Stimulated activated CD4-positive, alpha-beta T cell treated with anti-CD3 and anti-CD28 coated beads, Interleukin-12 subunit alpha, Interleukin-12 subunit beta, amount 100 ng/mL, for 24 hours (primary cell): ENCODE results near the gene P2RX4.
"Not testable (repeated sequence)": the region's sequence is repeated elsewhere in the genome, so short reads cannot be mapped to it uniquely, and the experiment has no call there.

Source experiments
- DNase-seq, 2 experiments: peaks; one replicate each; pipeline ENCODE4 v3.0.0-alpha.2; 2020; ENCODE audit warnings: low read depth in 2 of 2

P2RX4 gene

DNA sequence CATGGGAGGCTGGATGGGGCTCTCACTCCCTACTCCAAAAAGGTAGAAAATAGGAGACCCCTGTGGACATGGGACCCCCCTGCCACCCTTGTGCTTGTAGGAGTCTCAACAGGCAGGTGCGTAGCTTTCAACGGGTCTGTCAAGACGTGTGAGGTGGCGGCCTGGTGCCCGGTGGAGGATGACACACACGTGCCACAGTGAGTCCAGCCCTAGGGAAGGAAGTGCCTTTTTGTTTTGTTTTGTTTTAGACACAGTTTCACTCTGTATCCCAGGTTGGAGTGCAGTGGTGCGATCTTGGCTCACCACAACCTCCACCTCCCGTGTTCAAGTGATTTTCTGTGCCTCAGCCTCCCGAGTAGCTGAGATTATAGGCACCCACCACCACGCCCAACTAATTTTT is 12.9 kb downstream of the P2RX4 start:
- no peak for DNase-seq

DNA sequence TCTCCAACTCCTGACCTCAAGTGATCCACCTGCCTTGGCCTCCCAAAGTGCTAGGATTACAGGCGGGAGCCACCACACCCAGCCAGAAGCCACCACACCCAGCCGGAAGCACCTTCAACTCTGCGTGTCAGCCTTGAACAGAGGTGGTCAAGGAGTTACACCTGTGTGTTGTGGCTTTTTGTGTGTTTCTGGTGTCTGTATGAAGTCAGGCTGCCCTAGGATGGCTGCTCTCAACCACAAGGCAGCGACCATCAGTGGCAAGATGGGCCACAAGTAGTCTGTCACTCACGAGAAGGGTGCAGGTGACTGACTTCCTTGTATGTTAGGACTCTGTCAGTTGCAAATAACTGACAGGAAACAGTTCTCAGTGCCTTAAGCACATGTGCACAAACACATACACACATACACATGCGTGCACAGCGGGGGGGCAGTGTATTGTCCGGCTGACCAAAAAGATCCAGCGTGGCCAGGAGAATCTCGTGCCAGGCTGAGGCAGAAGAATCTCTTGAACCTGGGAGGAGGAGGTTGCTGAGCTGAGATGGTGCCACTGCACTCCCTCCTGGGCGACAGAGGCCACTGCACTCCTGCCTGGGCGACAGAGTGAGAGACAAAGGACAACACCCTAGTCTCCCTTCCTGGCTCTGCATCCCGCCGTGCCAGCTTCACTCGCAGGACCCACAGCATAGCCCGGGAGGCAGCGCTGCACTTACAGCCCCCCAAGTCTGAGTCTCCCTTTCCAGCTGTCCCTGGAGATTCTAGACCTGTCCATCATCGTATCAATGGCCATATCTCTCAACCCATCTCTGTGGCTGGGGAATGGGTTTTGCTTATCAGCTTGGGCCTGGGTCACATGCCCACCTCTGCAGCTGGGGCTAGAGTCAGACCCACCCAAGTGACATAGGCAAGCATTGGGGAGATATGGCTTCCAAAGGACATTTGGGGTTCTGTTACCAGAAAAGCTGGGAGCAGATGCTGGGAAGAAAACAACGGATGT is 13.7 kb downstream of the P2RX4 start:
- no peak for DNase-seq

DNA sequence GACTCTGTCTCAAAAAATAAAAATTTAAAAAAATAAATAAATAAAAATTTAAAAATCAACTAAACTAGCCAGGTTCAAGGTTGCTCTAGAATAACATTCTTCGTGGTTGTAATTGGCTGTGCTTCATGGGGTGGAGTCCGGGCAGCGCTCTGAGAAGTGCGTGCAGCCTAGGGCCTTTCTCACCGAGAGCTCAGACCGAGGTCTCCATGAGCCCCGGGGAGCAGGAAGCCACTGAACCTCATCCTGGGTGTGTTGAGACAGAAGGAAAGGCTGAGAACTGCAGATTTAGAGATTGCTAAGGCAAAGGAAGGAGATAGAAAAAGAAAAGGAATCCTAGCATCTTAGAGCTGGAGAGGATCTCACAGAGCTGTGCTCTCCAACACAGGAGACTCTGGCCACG is 14.7 kb downstream of the P2RX4 start:
- DNase-seq: no peak

DNA sequence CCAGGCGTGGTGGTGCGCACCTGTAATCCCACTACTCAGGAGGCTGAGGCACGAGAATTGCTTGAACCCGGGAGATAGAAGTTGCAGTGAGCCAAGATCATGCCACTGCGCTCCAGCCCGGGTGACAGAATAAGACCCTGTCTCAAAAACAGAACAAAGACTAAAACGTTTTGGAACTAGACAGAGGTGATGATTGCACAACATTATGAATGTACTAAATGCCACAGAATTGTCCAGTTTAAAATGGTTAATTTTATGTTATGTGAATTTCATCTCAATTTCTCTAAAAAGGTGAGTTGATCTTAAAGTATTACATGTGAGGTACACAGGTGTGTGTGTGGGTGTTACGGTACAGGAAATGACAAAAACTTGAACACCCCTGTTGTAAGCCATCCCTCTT is 16.5 kb downstream of the P2RX4 start:
- no peak for DNase-seq

DNA sequence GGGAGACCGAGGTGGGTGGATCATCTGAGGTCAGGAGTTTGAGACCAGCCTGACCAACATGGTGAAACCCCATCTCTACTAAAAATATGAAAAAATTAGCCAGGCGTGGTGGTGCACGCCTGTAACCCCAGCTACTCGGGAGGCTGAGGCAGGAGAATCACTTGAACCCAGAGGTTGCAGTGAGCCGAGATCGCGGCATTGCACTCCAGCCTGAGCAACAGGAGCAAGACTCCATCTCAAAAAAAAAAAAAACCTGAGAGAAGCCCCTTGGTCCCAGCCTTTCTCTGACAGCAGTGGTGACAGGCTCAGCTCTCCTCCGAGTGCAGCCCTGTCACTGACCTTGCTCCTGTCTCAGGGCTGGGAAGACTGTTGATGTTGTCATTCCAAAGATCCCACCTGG is 16.9 kb downstream of the P2RX4 start:
- not testable (repeated sequence) for DNase-seq

DNA sequence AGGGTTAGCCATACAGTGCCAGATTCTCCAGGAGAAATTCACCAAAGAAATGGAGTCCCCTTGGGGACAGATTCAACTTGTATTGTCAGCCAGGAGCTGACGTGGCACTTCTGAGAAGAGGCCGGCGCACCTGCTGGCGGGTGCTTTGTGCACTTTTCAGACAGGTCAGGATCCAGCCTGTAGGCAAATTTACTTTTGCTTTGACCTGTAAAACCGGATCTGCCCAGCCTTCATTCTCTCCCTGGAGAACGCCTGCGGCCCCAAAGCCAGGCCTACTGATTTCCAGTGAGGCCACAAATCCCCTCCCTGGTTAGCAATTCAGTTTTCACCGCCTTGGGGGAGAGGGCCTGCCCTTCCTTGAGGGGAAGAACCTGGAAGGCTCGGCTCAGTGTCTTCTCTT is 17.4 kb downstream of the P2RX4 start:
- DNase-seq: no peak

DNA sequence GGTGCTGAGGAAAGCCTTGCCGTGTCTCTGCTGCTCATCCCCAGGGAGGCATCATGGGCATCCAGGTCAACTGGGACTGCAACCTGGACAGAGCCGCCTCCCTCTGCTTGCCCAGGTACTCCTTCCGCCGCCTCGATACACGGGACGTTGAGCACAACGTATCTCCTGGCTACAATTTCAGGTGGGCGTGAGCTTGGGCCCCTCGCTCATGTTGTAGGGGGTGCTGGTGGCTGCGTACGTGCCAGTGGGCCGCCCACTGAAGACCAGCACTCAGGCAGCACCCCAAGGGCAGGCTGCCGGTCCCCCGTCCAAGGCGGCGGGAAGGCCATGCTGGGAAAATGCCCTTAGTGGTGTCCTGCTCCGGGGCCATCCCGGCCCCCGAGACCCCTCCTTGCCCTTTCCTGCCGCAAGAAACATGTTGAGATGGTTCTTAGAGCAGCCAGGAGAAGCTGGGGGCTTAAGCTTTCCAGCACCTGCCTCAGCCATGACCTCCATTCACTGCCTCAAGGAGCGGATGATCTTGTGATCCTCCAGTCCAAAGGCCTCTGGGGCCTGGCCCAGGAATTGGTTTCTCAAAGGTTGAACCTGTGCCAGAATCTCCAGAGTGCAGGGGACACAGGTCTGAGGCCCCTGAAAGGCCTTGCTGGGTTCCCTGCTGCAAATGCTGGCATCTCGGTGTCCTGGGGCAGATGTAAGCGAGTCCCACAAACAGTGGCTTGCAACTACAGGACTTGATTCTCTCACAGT is 19.2 kb downstream of the P2RX4 start:
- DNase-seq: no peak

DNA sequence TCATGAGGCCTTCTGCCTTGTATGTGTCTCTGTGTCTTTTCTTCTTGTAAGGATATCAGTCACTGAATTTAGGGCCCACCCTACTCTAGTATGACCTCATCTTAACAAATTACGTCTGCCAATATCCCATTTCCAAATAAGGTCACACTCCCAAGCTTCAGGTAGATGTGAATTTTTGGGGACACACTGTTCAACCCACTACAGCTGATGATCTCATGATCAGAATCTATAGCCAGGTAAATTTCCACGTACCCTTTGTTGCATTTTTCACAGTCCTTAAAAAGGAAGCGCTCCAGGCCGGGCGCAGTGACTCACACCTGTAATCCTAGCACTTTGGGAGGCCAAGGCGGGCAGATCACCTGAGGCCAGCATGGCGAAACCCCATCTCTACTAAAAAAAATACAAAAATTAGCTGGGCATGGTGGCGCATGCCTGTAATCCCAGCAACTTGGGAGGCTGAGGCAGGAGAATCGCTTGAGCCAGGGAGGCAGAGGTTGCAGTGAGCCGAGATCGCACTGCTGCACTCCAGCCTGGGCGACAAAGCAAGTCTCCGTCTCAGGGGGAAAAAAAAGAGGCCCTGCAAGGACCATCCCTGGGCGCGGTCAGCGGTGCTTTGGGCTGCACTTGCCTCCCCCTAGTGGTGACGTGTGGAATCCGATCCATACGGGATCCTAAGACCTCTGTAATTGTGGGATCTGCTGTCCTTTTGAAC is 20.1 kb downstream of the P2RX4 start:
- DNase-seq: peak; percentile 22 to 52

DNA sequence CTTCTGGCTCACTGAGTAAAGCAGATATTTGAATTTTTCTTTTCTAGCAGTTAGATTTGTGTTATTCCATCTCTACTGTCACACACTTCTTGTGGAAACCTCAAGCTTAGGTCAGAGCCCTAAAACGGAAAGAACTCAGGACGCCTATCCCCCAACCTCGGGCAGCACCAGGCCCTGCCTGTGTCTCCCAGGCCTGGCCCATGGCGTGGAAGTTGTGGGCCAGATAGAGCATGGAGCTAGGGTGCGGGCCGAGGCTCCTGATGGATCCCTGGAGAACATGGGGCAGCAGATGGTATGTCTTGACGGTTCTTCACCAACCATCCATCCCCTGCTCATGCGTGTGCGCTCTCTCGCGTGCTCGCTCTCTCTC is 20.6 kb downstream of the P2RX4 start:
- DNase-seq: no peak

DNA sequence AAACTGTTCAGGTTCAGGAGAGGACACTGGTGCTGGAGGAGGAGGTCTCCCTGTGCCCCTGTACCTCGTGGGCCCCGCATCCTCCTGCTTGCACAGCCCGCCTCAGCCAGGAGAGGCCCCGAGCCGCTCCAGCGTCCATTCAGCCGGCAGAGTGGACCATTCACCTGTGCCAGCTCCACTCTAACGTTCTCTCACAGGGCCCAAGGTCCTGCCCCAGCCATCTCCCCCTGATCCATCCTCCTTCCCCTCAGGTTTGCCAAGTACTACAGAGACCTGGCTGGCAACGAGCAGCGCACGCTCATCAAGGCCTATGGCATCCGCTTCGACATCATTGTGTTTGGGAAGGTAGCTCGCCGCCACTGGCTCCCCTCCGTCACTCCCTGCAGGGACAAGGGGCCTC is 22.2 kb downstream of the P2RX4 start:
- DNase-seq: no peak

DNA sequence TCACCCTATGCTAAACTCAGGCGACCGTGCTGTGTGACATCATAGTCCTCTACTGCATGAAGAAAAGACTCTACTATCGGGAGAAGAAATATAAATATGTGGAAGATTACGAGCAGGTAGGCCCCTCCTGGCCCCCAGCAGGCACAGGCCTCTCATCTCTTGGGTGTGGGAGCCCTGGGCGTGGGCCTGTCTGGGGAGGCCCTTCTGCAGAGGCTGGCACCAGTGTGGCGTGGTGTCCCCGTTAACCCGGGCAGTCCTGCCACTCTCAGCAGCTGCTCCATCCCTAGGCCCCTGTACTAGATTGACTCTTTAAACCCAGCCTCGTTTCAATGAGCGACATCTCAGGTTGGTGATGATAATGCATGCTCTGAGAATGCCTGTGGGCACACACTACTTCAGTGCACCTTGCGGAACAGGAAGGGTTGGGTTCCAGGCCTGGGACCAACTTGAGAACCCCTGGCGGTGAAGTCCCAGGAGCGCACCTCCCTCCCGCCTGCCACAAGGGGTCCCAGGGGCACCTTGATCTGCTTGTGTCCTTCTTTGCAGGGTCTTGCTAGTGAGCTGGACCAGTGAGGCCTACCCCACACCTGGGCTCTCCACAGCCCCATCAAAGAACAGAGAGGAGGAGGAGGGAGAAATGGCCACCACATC is 23.2 kb downstream of the P2RX4 start:
- DNase-seq: no peak

DNA sequence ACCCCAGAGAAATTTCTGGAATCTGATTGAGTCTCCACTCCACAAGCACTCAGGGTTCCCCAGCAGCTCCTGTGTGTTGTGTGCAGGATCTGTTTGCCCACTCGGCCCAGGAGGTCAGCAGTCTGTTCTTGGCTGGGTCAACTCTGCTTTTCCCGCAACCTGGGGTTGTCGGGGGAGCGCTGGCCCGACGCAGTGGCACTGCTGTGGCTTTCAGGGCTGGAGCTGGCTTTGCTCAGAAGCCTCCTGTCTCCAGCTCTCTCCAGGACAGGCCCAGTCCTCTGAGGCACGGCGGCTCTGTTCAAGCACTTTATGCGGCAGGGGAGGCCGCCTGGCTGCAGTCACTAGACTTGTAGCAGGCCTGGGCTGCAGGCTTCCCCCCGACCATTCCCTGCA is 23.7 kb downstream of the P2RX4 start:
- DNase-seq: no peak

DNA sequence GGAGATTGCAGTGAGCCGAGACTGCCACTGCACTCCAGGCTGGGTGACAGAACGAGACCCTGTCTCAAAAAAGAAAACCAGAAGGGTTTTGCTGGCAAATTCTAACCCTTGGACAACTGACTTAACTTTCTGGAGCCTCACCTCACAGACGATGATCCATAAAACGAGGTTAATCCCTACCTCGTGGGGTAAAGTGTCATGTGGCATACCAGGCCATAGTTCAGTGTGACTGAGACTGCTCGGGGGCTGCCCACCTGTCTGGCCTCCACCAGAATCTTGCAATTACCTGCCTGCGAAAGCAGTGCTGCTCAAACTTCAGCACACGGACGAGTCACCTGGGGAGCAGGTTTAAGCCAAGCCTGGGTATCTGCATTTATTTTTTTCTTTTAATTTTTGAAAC is 26.8 kb downstream of the P2RX4 start:
- no peak for DNase-seq

DNA sequence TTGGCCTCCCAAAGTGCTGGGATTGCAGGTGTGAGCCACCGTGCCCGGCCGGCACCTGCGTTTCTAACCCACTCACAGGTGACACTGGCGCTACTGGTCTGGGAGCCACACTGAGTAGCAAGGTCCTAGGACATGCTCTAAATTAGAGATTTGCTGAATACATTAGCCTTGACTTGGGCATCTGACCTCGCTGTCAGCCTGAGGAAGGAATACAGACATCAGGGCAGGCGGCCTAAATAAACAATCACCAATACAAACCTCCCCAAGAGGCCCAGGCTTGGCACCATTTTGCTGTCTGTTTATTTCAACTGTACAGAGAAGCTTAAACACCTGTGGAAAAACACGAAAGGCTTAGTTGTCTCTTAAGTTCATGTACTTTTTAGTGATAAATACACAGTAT is 27.5 kb downstream of the P2RX4 start:
- DNase-seq: no peak

DNA sequence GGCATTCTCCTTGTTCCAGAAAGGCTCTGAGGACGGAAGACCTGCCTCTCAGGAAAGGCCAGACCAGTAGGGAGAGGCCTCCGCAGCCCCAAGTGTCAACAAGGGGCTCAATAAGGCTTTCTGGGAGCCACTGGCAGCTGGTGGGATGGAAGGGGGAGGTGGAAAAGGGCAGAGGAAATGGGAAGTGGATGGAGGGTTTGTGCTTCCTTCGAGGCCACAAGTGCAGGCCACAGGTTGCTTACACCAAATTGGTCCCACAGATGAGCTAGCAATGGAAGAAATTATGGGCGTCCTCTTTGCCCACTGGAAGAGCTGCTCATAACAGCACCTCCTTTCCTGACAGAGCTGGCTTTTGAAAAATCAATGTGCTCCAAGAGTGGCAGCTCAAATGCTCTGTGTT is 28.2 kb downstream of the P2RX4 start:
- DNase-seq: no peak

DNA sequence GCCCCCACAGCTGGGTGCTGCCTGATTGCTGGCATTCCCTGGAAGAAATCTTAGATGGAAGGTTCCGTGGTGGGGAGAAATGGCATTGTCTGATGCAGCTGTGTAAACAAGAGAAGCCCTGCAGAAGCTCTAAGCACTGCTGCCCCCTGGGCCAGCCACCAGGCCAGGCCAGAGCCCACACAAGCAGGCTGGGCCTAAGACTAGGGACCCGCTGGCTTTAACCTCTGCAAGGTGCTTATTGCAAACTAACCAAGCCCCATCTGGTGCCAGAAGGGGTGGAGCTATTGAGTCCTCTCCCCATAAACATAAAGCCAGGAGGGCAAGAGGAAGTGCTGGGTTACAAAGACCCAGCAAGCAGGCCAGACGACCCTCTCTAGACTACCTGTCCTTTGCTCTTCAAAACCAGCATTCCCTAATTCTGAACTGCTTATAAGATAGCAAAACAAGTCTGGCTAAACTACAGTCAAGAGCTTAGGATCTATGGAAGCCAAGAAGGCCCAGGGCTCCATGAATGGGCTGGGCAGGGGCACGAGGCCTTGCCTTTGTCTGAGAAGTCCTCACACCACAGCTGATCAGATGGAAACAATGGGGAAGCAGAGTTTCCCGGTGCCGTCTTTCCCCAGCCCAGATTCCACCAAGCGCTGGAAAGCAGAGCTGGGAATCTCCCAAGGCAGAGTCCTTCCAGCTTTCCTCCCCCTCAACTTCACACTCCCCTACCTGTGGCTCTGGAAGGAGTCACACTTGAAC is 28.8 kb downstream of the P2RX4 start:
- DNase-seq: no peak

DNA sequence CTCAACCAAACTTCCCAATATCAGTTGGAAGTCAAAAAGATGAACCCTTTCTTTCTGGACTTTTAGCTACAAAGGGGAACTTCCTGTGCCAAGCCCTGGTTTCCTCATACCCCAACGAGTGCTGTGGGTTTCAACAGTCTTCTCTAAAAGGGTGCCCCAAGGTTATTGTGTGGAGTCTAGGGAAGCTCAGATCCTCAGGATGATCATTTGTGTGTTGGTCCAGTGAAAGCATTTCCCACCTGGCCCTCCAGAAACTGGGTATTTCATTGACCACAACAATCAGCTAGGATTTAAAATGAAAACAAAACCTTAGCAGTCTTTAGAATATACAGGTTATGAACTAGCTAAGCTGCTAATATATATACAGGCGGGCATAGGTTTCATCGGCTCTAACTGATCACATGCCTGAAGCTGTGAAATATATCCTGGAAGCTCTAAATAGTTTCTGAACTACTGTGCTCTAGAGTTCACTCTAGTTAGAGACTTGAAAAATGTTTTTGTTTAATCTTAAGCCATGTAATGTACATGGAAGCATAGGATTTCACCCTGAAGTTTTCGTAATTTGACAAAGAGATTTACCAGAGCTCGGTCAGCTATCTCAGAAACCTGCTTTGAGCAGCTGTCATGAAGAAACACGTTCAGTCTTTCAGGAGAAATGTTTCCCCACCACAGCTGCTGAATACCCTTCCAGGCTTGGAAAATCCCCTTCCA is 29.6 kb downstream of the P2RX4 start:
- DNase-seq: no peak

DNA sequence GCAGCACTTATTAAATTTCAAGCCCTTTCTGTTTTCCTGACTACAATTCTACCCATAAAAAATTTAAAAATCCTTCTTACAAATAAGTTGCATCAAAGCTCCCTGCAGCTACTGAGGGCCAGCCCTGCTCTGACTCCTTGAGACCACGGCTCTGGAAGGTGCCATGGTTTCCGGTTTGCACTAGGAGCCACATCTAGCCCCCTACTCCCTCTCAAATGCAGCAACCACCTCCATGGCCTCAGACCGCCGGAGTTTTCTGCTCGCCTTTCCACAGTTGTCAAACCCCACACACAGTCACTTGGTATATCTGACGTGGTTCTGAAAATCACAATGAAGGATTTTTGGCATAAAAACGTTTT is 30.1 kb downstream of the P2RX4 start:
- DNase-seq: no peak

DNA sequence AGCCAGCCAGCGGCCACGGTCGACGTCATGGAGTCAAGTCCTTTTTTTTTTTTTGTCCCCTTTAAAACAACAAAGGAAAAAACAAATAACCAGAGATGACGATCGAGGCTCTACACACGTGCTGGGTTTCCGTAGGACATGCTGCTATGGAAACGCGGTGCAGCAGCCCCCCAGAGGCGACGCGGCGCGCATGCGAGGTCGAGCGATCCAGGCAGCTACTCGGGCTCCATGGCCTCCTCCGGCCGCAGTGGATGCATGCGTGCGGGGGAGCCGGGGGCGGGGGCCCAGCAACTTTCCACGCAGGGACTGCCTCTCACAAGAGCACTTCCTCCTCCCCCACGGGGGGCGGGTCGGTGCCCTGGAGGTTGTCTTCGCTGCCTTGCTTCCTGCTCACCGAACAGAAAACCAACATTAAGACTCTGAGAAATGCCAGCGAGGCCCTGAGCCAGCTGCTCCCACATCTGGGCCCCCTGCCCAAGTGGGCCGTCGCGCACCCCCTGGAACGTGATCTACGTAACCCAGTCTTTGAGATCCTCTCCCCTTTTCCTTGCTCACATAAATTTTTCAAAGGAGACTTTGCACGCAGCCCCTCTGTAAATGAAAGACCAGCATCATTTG is 30.7 kb downstream of the P2RX4 start:
- DNase-seq: peak; percentile 52 to 67
